ENCODE results near the gene PNKD. TPM values are rescaled to one million over a fixed set of nuclear protein-coding genes. Genes with fewer than 3 reads are reported as not detected.

The PNKD gene
- total RNA-seq, 1 donor from 2014 or later = 58.4 TPM

GRCh38 chr2:218293715-218294429 lies 23.6 kb downstream of the PNKD start:
- no peaks in the 10 kb centered on the region for H3K9me3 Mint-ChIP-seq
- no peak for TF ChIP-seq CTCF (conservative IDR thresholded peaks at IDR 0.05)
- peak overlapping the region; percentile 86 for H3K4me3 Mint-ChIP-seq
- no peaks in the 10 kb centered on the region for H3K27me3 Mint-ChIP-seq
- H3K36me3 Mint-ChIP-seq = no peaks in the 10 kb centered on the region
- H3K4me1 Mint-ChIP-seq (ENCODE audit: unreplicated experiment) = peaks cover 42% of the 10 kb centered on the region
- DNase-seq (ENCODE audit: extremely low spot score, unreplicated experiment) = no peak
- H3K27ac Mint-ChIP-seq = peak overlapping the region; percentile 97

- Mint-ChIP-seq H3K27me3 (no peaks in the 10 kb centered on the region), H3K4me1 (ENCODE audit: unreplicated experiment) (peaks cover 42% of the 10 kb centered on the region), H3K4me3 (peak overlapping the region; percentile 75), H3K9me3 (no peaks in the 10 kb centered on the region), H3K27ac (peak overlapping the region; percentile 97), H3K36me3 (no peaks in the 10 kb centered on the region)
- TF ChIP-seq CTCF (conservative IDR thresholded peaks at IDR 0.05) = no peak
- DNase-seq (ENCODE audit: extremely low spot score, unreplicated experiment) = no peak
Measured at GRCh38 chr2:218294430-218295022, 24.2 kb downstream of the PNKD start.

- Mint-ChIP-seq H3K27me3 (no peaks in the 10 kb centered on the region), H3K27ac (peak overlapping the region; percentile 97), H3K4me1 (ENCODE audit: unreplicated experiment) (peaks cover 37% of the 10 kb centered on the region), H3K4me3 (peak overlapping the region; percentile 75), H3K9me3 (no peaks in the 10 kb centered on the region), H3K36me3 (no peaks in the 10 kb centered on the region)
- no peak for DNase-seq (ENCODE audit: extremely low spot score, unreplicated experiment)
- TF ChIP-seq CTCF (conservative IDR thresholded peaks at IDR 0.05) = no peak
Measured at GRCh38 chr2:218295029-218295428, 24.7 kb downstream of the PNKD start.

GRCh38 chr2:218296200-218296599 lies 25.9 kb downstream of the PNKD start:
- Mint-ChIP-seq H3K4me1 (ENCODE audit: unreplicated experiment) (peaks cover 29% of the 10 kb centered on the region), H3K27ac (peak overlapping the region; percentile 48), H3K9me3 (no peaks in the 10 kb centered on the region), H3K36me3 (no peaks in the 10 kb centered on the region), H3K27me3 (no peaks in the 10 kb centered on the region), H3K4me3 (no peak overlapping the region)
- DNase-seq (ENCODE audit: extremely low spot score, unreplicated experiment) = no peak
- TF ChIP-seq CTCF (conservative IDR thresholded peaks at IDR 0.05) = no peak

GRCh38 chr2:218296847-218297246 lies 26.5 kb downstream of the PNKD start:
- Mint-ChIP-seq H3K36me3 (no peaks in the 10 kb centered on the region), H3K27ac (peak overlapping the region; percentile 48), H3K4me3 (no peak overlapping the region), H3K4me1 (ENCODE audit: unreplicated experiment) (peaks cover 33% of the 10 kb centered on the region), H3K9me3 (no peaks in the 10 kb centered on the region), H3K27me3 (no peaks in the 10 kb centered on the region)
- peak; percentile 19 for TF ChIP-seq CTCF (conservative IDR thresholded peaks at IDR 0.05)
- DNase-seq (ENCODE audit: extremely low spot score, unreplicated experiment) = no peak

Data from type B pancreatic cell (in vitro differentiated cells).